Measurements from ENCODE around the gene R3HDM2. TPM values are rescaled to one million over a fixed set of nuclear protein-coding genes. Genes with fewer than 3 reads are reported as not detected.

R3HDM2 gene
- total and polyA plus RNA-seq, 10 donors, result 11.3 to 90.8 (median 53.5) TPM

GRCh38 chr12:57395121-57395520 is 35.7 kb downstream of the R3HDM2 start:
- peaks cover 0 to 4% (median 0%) of the 10 kb centered on the region in 6 donors for H3K4me1 ChIP-seq
- H3K36me3 ChIP-seq, result peaks cover 0 to 86% (median 32%) of the 10 kb centered on the region in 6 donors
- no peaks in the 10 kb centered on the region for H3K9me3 ChIP-seq
- H3K4me3 ChIP-seq, result no peak overlapping the region
- intact Hi-C loops (cut with DNase I; ENCODE audit: low total_unique reads), result no loop called here
- TF ChIP-seq CTCF (IDR thresholded peaks at IDR 0.05 in 8 of 11, conservative IDR thresholded peaks at IDR 0.05 in 3 of 11) (no peak), POLR2A (IDR thresholded peaks at IDR 0.05) (no peak), POLR2AphosphoS5 (IDR thresholded peaks at IDR 0.05) (no peak)
- no peak for DNase-seq
- no peaks in the 10 kb centered on the region for H3K27me3 ChIP-seq (replicated peaks in 1 of 7)
- H3K27ac ChIP-seq, result no peak overlapping the region
- WGBS, 5 donors, result 92 to 97% (median 95%) methylated on average over 18 of the region's 18 CpGs

GRCh38 chr12:57390174-57390573 is 40.7 kb downstream of the R3HDM2 start:
- no peaks in the 10 kb centered on the region for H3K27me3 ChIP-seq (replicated peaks in 1 of 7)
- no peaks in the 10 kb centered on the region for H3K9me3 ChIP-seq
- DNase-seq, result no peak
- WGBS, 5 donors, result 96 to 99% (median 98%) methylated on average over 2 of the region's 2 CpGs
- H3K4me3 ChIP-seq, result no peak overlapping the region
- no peaks in the 10 kb centered on the region for H3K4me1 ChIP-seq
- no peak for TF ChIP-seq POLR2AphosphoS5 (IDR thresholded peaks at IDR 0.05)
- no peak for TF ChIP-seq CTCF (IDR thresholded peaks at IDR 0.05 in 8 of 11, conservative IDR thresholded peaks at IDR 0.05 in 3 of 11)
- TF ChIP-seq POLR2A (IDR thresholded peaks at IDR 0.05), result no peak
- intact Hi-C loops (cut with DNase I; ENCODE audit: low total_unique reads), result no loop called here
- H3K27ac ChIP-seq, result no peak overlapping the region
- H3K36me3 ChIP-seq, result peaks cover 0 to 97% (median 32%) of the 10 kb centered on the region in 6 donors

GRCh38 chr12:57389033-57389432 is 41.8 kb downstream of the R3HDM2 start:
- Histone ChIP-seq H3K27me3 (replicated peaks in 1 of 7) (no peaks in the 10 kb centered on the region), H3K4me1 (no peaks in the 10 kb centered on the region), H3K4me3 (no peak overlapping the region), H3K27ac (no peak overlapping the region), H3K9me3 (no peaks in the 10 kb centered on the region), H3K36me3 (peaks cover 0 to 92% (median 23%) of the 10 kb centered on the region in 6 donors)
- intact Hi-C loops (cut with DNase I; ENCODE audit: low total_unique reads), result no loop called here
- WGBS, 5 donors, result 48 to 70% (median 53%) methylated on average over 3 of the region's 3 CpGs
- no peak for TF ChIP-seq POLR2A (IDR thresholded peaks at IDR 0.05)
- no peak for TF ChIP-seq CTCF (IDR thresholded peaks at IDR 0.05 in 8 of 11, conservative IDR thresholded peaks at IDR 0.05 in 3 of 11)
- no peak for TF ChIP-seq POLR2AphosphoS5 (IDR thresholded peaks at IDR 0.05)
- no peak for DNase-seq

GRCh38 chr12:57388425-57388824 is 42.4 kb downstream of the R3HDM2 start:
- H3K4me1 ChIP-seq, result no peaks in the 10 kb centered on the region
- H3K27ac ChIP-seq, result no peak overlapping the region
- no peak overlapping the region for H3K4me3 ChIP-seq
- WGBS, 5 donors, result 93 to 94% (median 93%) methylated on average over 5 of the region's 5 CpGs
- peaks cover 0 to 92% (median 21%) of the 10 kb centered on the region in 6 donors for H3K36me3 ChIP-seq
- no peaks in the 10 kb centered on the region for H3K27me3 ChIP-seq (replicated peaks in 1 of 7)
- no peaks in the 10 kb centered on the region for H3K9me3 ChIP-seq
- DNase-seq, result no peak
- intact Hi-C loops (cut with DNase I; ENCODE audit: low total_unique reads), result no loop called here
- TF ChIP-seq CTCF (IDR thresholded peaks at IDR 0.05 in 8 of 11, conservative IDR thresholded peaks at IDR 0.05 in 3 of 11) (no peak), POLR2AphosphoS5 (IDR thresholded peaks at IDR 0.05) (no peak), POLR2A (IDR thresholded peaks at IDR 0.05) (no peak)
